ENCODE results near the gene SSB.

DNA sequence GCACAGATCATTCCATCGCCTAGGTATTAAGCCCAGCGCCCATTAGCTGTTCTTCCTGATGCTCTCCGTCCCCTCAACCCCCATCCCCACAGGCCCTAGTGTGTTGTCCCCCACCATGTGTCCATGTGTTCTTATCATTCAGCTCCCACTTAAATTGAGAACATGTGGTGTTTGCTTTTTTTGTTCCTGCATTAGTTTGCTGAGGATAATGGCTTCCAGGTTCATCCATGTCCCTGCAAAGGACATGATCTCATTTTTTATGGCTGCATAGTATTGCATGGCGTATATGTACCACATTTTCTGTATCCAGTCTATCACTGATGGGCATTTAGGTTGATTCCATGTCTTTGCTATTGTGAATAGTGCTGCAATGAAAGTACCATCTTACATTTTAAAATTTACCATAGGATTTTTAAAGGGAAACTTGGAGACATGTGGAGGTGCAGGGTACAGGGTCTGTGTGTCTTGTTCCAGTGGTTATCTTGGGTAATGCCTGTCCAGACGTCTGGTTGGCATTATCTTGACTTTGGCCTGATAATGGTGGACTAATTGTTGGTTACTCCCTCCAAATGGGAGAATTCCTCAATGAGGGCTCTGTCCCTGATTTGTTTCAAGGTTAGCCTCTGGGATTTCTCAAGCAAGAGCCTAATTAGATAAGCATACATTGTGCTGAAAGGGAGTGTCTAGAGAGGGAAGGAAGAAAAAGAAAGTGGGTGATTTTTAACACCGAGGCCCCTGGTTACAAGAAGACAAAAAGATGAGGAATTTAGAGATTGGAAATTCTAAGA lies 43.4 kb upstream of the SSB start:
- TF ChIP-seq, protein P1, sequence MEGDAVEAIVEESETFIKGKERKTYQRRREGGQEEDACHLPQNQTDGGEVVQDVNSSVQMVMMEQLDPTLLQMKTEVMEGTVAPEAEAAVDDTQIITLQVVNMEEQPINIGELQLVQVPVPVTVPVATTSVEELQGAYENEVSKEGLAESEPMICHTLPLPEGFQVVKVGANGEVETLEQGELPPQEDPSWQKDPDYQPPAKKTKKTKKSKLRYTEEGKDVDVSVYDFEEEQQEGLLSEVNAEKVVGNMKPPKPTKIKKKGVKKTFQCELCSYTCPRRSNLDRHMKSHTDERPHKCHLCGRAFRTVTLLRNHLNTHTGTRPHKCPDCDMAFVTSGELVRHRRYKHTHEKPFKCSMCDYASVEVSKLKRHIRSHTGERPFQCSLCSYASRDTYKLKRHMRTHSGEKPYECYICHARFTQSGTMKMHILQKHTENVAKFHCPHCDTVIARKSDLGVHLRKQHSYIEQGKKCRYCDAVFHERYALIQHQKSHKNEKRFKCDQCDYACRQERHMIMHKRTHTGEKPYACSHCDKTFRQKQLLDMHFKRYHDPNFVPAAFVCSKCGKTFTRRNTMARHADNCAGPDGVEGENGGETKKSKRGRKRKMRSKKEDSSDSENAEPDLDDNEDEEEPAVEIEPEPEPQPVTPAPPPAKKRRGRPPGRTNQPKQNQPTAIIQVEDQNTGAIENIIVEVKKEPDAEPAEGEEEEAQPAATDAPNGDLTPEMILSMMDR (IDR thresholded peaks at IDR 0.05; ENCODE audit: insufficient read depth, low read length, poor library complexity, severe bottlenecking) = no peak
- TF ChIP-seq EZH2phosphoT487 (conservative IDR thresholded peaks at IDR 0.05; ENCODE audit: low read length) = no peak
